HepG2 (cell line): Measurements from ENCODE around the gene DMPK. TPM values are rescaled to one million over a fixed set of nuclear protein-coding genes. Genes with fewer than 3 reads are reported as not detected.

Experiments used
- AGO2 ChIP-seq: fragments of 200-400 bp; formaldehyde crosslinking; optimal IDR thresholded peaks from 2 replicates; pipeline ENCODE3; 2017; ENCODE audit warnings: mild to moderate bottlenecking, low read depth, low read length, moderate library complexity
- BCL3 ChIP-seq: sonication (generic); formaldehyde crosslinking; IDR thresholded peaks from 2 replicates; pipeline ENCODE4 v1.5.1; 2020; ENCODE audit warnings: mild to moderate bottlenecking, missing genetic modification reagents, moderate library complexity
- DNMT3B ChIP-seq: conservative IDR thresholded peaks from 2 replicates; pipeline ENCODE4 v1.6.1; 2016; ENCODE audit warnings: missing biosample characterization, control low read depth
- FLYWCH1 ChIP-seq: sonication (generic); formaldehyde crosslinking; IDR thresholded peaks from 2 replicates; pipeline ENCODE4 v1.8.1; 2023; ENCODE audit warnings: mild to moderate bottlenecking, missing genetic modification reagents
- GLI4 ChIP-seq: sonication (generic); formaldehyde crosslinking; IDR thresholded peaks from 2 replicates; pipeline ENCODE4 v1.5.1; 2020; ENCODE audit warnings: missing genetic modification reagents, mild to moderate bottlenecking, moderate library complexity, borderline replicate concordance
- HMG20A ChIP-seq: IDR thresholded peaks from 2 replicates; pipeline ENCODE4 v1.6.1; 2016; ENCODE audit warnings: borderline replicate concordance
- SMARCE1 ChIP-seq: fragments of 450-650 bp; IDR thresholded peaks from 2 replicates; pipeline ENCODE4 v1.6.1; 2017; ENCODE audit warnings: borderline replicate concordance
- ZFP91 ChIP-seq: sonication (generic); formaldehyde crosslinking; IDR thresholded peaks from 2 replicates; pipeline ENCODE4 v1.9.0; 2022; ENCODE audit warnings: missing genetic modification reagents, mild to moderate bottlenecking, borderline replicate concordance
- ZNF446 ChIP-seq: sonication (generic); formaldehyde crosslinking; IDR thresholded peaks from 2 replicates; pipeline ENCODE4 v1.5.0; 2020; ENCODE audit warnings: mild to moderate bottlenecking, missing genetic modification reagents
- ZNF607 ChIP-seq: sonication (generic); formaldehyde crosslinking; IDR thresholded peaks from 2 replicates; pipeline ENCODE4 v1.5.1; 2020; ENCODE audit warnings: missing genetic modification reagents, mild to moderate bottlenecking, borderline replicate concordance
- ZZZ3 ChIP-seq: sonication (generic); formaldehyde crosslinking; IDR thresholded peaks from 2 replicates; pipeline ENCODE4 v1.4.0; 2020; ENCODE audit warnings: missing genetic modification reagents, mild to moderate bottlenecking, borderline replicate concordance
- polyA plus RNA-seq, 8 experiments: library from polyadenylated mRNA; depleted of rRNA in 3 of 8; stranded (reverse) in 7 of 8; unstranded in 1 of 8; fragments of >200 nt; fragmentation: Illumina TruSeq in 4 of 8; extraction: Trizol in 4 of 8; gene quantifications; 2 replicates each; pipeline versions ENCODE4 v1.2.1 to v1.2.3, GENCODE V29; 2011 to 2016; ENCODE audit warnings: low read depth in 4 of 8, missing spikeins in 1 of 8, mixed read lengths in 1 of 8; ENCODE audit not compliant: insufficient read depth in 1 of 8
- total RNA-seq, 5 experiments: library from RNA; depleted of rRNA; stranded (reverse); fragments of >200 nt; fragmentation: Illumina TruSeq; extraction: Trizol; gene quantifications; 2 replicates each; pipeline ENCODE4 v1.2.3, GENCODE V29; 2016; ENCODE audit warnings: low read depth in 1 of 5
- TF ChIP-seq, protein P1 (sequence below): sonication (generic); formaldehyde crosslinking; IDR thresholded peaks from 2 replicates; pipeline ENCODE4 v1.4.0; 2020; ENCODE audit warnings: missing genetic modification reagents
- TF ChIP-seq, protein P2 (sequence below): sonication (generic); formaldehyde crosslinking; IDR thresholded peaks from 2 replicates; pipeline ENCODE4 v1.5.1; 2020; ENCODE audit warnings: missing genetic modification reagents, mild to moderate bottlenecking, borderline replicate concordance

The DMPK gene
- total and polyA plus RNA-seq, 2 of the 13 experiments (the other 11 are each of a cell fraction or from before 2014, with no cell fraction given) = 5.3 to 8.8 TPM

GRCh38 chr19:45769821-45770191 is 12.5 kb downstream of the DMPK start (continued):
- TF ChIP-seq ZZZ3 (CRISPR knock-in tag) (0 out of 2 replicates have a peak, but pooled peaks have one; percentile 14), ZNF446 (CRISPR knock-in tag) (no peak; the same call in 1 of the 2 replicates), AGO2 (peak; percentile 79), ZNF607 (CRISPR knock-in tag) (no peak), HMG20A (no peak), ZFP91 (CRISPR knock-in tag) (peak; percentile 30; the same call in 1 of the 2 replicates), DNMT3B (CRISPR knock-in tag) (no peak), SMARCE1 (no peak), GLI4 (CRISPR knock-in tag) (0 out of 2 replicates have a peak, but pooled peaks have one; percentile 14), BCL3 (CRISPR knock-in tag) (no peak), FLYWCH1 (CRISPR knock-in tag) (no peak)
- TF ChIP-seq, protein P1, sequence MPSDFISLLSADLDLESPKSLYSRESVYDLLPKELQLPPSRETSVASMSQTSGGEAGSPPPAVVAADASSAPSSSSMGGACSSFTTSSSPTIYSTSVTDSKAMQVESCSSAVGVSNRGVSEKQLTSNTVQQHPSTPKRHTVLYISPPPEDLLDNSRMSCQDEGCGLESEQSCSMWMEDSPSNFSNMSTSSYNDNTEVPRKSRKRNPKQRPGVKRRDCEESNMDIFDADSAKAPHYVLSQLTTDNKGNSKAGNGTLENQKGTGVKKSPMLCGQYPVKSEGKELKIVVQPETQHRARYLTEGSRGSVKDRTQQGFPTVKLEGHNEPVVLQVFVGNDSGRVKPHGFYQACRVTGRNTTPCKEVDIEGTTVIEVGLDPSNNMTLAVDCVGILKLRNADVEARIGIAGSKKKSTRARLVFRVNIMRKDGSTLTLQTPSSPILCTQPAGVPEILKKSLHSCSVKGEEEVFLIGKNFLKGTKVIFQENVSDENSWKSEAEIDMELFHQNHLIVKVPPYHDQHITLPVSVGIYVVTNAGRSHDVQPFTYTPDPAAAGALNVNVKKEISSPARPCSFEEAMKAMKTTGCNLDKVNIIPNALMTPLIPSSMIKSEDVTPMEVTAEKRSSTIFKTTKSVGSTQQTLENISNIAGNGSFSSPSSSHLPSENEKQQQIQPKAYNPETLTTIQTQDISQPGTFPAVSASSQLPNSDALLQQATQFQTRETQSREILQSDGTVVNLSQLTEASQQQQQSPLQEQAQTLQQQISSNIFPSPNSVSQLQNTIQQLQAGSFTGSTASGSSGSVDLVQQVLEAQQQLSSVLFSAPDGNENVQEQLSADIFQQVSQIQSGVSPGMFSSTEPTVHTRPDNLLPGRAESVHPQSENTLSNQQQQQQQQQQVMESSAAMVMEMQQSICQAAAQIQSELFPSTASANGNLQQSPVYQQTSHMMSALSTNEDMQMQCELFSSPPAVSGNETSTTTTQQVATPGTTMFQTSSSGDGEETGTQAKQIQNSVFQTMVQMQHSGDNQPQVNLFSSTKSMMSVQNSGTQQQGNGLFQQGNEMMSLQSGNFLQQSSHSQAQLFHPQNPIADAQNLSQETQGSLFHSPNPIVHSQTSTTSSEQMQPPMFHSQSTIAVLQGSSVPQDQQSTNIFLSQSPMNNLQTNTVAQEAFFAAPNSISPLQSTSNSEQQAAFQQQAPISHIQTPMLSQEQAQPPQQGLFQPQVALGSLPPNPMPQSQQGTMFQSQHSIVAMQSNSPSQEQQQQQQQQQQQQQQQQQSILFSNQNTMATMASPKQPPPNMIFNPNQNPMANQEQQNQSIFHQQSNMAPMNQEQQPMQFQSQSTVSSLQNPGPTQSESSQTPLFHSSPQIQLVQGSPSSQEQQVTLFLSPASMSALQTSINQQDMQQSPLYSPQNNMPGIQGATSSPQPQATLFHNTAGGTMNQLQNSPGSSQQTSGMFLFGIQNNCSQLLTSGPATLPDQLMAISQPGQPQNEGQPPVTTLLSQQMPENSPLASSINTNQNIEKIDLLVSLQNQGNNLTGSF (CRISPR knock-in tag) = no peak
- TF ChIP-seq, protein P2, sequence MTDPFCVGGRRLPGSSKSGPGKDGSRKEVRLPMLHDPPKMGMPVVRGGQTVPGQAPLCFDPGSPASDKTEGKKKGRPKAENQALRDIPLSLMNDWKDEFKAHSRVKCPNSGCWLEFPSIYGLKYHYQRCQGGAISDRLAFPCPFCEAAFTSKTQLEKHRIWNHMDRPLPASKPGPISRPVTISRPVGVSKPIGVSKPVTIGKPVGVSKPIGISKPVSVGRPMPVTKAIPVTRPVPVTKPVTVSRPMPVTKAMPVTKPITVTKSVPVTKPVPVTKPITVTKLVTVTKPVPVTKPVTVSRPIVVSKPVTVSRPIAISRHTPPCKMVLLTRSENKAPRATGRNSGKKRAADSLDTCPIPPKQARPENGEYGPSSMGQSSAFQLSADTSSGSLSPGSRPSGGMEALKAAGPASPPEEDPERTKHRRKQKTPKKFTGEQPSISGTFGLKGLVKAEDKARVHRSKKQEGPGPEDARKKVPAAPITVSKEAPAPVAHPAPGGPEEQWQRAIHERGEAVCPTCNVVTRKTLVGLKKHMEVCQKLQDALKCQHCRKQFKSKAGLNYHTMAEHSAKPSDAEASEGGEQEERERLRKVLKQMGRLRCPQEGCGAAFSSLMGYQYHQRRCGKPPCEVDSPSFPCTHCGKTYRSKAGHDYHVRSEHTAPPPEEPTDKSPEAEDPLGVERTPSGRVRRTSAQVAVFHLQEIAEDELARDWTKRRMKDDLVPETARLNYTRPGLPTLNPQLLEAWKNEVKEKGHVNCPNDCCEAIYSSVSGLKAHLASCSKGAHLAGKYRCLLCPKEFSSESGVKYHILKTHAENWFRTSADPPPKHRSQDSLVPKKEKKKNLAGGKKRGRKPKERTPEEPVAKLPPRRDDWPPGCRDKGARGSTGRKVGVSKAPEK (CRISPR knock-in tag) = 0 out of 2 replicates have a peak, but pooled peaks have one; percentile 53
